ENCODE measurements around the gene C1orf185.
"Not testable (repeated sequence)": the region's sequence is repeated elsewhere in the genome, so short reads cannot be mapped to it uniquely, and the experiment has no call there.

C1orf185 gene

DNA sequence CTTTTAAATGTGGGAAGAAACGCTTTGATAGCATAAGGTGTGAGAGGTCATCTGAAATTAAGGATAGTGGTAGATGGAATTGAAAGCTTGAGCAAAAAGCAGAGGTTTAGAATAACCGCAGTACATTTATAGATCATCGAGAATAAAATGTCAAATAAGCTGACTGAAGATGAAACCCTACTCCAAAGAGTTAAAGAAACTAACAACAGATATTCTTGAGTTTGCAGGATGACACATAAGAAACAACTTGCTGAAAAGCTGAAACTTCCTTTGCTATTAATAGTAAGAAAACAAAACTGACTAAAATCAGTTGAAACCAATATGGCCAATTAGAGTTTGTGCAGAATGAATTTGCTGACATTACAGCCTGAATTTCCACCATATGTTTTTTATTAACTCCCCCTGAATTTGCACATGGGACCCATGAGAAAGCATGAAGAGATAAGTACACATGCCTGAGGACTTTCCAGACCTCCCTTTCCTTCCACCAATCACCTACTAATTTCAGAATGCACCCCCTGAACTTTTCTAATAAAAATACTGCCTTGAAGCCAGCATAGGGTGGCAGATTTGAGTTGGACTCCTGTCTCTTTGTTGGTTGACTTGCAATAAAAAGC lies 1.7 kb upstream of the C1orf185 start:
- no peak for TF ChIP-seq CTCF (conservative IDR thresholded peaks at IDR 0.05; ENCODE audit: low read depth, low read length)
- H3K4me3 ChIP-seq (ENCODE audit: low read length) = no peak overlapping the region
- no peak for DNase-seq (ENCODE audit: low read depth)

GRCh38 chr1:51114137-51114536 lies 12.1 kb downstream of the C1orf185 start:
- TF ChIP-seq CTCF (conservative IDR thresholded peaks at IDR 0.05; ENCODE audit: low read depth, low read length) = no peak
- DNase-seq (ENCODE audit: low read depth) = no peak
- no peak overlapping the region for H3K4me3 ChIP-seq (ENCODE audit: low read length)

DNA sequence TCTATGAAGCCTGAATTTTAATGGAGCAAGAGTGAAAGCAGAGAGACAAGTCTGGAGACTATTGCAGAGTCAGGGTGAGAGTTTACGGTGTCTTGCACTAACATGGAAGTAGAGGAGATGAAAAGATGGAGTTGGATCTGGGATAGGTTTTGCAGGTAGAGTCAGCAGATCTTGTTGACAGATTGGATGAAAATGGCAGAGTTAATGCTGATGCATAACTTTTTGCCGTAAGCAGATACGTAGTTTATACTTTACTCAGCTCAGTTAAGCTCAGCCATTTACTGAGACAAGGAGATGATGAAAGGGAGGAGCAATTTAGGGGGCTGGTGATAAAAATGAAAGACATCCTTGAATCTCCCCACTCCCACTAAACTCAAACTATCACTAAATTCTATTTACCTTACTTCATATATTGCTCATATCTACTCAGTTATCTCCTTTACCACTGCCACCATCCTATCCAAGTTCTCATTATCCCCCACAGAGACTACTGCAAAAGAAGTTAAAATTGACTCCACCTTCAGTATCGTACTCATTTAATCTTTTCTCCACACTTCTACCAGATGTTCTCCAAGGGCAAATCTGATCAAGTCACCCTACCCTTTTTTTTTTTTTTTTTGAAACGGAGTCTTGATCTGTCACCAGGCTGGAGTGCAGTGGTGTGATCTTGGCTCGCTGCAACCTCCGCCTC lies 13.8 kb downstream of the C1orf185 start:
- no peak overlapping the region for H3K4me3 ChIP-seq (ENCODE audit: low read length)
- no peak for TF ChIP-seq CTCF (conservative IDR thresholded peaks at IDR 0.05; ENCODE audit: low read depth, low read length)
- DNase-seq (ENCODE audit: low read depth) = no peak

DNA sequence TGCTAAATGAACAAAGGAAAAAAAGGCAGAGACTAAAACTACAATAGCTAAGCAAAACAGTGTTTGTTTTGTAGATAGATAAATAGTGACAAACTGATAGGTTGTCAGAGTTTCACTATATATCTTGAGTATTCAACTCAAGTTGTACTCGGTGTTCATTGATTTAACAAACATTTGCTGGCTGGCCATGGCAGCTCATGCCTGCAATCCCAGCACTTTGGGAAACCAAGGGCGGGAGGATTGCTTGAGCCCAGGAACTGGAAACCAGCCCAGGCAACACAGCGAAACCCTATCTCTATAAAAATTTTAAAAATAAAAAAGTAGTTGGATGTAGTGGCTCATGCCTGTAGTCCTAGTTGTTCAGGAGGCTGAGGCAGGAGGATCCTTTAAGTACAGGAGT lies 17.3 kb downstream of the C1orf185 start:
- DNase-seq (ENCODE audit: low read depth) = no peak

GRCh38 chr1:51120629-51121028 lies 18.6 kb downstream of the C1orf185 start:
- no peak for DNase-seq (ENCODE audit: low read depth)
- H3K4me3 ChIP-seq (ENCODE audit: low read length) = no peak overlapping the region
- TF ChIP-seq CTCF (conservative IDR thresholded peaks at IDR 0.05; ENCODE audit: low read depth, low read length) = no peak

More for the DNA sequence above, 17.3 kb downstream of the C1orf185 start:
- no peak for TF ChIP-seq CTCF (conservative IDR thresholded peaks at IDR 0.05; ENCODE audit: low read depth, low read length)
- H3K4me3 ChIP-seq (ENCODE audit: low read length) = no peak overlapping the region

DNA sequence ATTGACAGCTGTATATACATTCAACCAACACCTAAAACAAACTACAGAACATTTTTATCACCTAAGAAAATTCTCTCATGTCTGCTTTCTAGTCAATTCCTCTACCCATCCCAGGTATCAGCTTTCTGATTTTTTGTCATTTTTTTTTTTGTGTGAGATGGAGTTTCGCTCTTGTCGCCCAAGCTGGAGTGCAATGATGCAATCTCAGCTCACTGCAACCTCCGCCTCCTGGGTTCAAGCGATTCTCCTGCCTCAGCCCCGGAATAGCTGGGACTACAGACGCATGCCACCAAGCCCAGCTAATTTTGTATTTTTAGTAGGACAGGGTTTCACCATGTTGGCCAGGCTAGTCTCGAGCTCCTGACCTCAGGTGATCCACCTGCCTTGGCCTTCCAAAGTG lies 25.1 kb downstream of the C1orf185 start:
- DNase-seq (ENCODE audit: low read depth); H3K4me3 ChIP-seq (ENCODE audit: low read length): not testable (repeated sequence)

DNA sequence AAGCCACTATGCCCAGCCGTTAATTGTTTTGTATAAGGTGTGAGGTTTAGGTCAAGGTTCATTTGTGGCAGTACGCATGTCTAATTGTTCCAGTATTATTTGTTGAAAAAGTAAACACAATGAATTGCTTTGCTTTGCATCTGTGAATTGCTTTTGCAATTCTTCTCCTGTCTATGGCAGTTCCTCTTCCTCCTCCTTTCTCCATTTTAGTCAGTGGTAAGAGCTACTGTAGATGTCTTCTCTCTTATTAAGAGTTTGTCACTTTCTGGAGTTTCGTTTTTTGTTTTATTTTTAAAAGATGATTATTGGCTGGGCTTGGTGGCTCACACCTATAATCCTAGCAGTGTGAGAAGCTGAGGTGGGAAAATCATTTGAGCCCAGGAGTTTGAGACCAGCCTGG lies 29.2 kb downstream of the C1orf185 start:
- no peak for TF ChIP-seq CTCF (conservative IDR thresholded peaks at IDR 0.05; ENCODE audit: low read depth, low read length)
- no peak for DNase-seq (ENCODE audit: low read depth)
- no peak overlapping the region for H3K4me3 ChIP-seq (ENCODE audit: low read length)
